HEK293 (cell line): Measurements from ENCODE around the gene SLAMF6.

Source experiments
- ZBTB20 ChIP-seq: fragments of 450-650 bp; formaldehyde crosslinking; IDR thresholded peaks from 2 replicates; pipeline ENCODE4 v1.5.1; 2016; ENCODE audit warnings: missing biosample characterization, missing genetic modification characterization
- ZNF157 ChIP-seq: fragments of 450-650 bp; formaldehyde crosslinking; IDR thresholded peaks from 2 replicates; pipeline ENCODE4 v1.5.1; 2016; ENCODE audit warnings: missing biosample characterization, missing genetic modification characterization
- ZNF239 ChIP-seq: fragments of 450-650 bp; formaldehyde crosslinking; IDR thresholded peaks from 2 replicates; pipeline ENCODE4 v1.5.1; 2016; ENCODE audit warnings: missing biosample characterization, missing genetic modification characterization
- ZNF274 ChIP-seq, 2 experiments: fragments of 200-500 bp in 1 of 2; fragments of 450-650 bp in 1 of 2; sonication (Bioruptor generic) in 1 of 2; formaldehyde crosslinking in 1 of 2; IDR thresholded peaks; 2 replicates each; pipeline versions ENCODE4 v1.5.1 to v1.6.1; 2014 to 2016; ENCODE audit warnings: borderline replicate concordance in 1 of 2, inconsistent platforms in 1 of 2, low read length in 1 of 2, missing biosample characterization in 1 of 2, missing genetic modification characterization in 1 of 2
- ZNF544 ChIP-seq: fragments of 450-650 bp; formaldehyde crosslinking; IDR thresholded peaks from 2 replicates; pipeline ENCODE4 v1.5.0; 2017; ENCODE audit warnings: missing biosample characterization, missing genetic modification characterization
- ZNF629 ChIP-seq: fragments of 450-650 bp; formaldehyde crosslinking; IDR thresholded peaks from 2 replicates; pipeline ENCODE4 v1.5.1; 2017; ENCODE audit warnings: missing biosample characterization, missing genetic modification characterization
- ZNF830 ChIP-seq: fragments of 450-650 bp; IDR thresholded peaks from 2 replicates; pipeline ENCODE4 v1.5.0; 2018; ENCODE audit warnings: missing biosample characterization, missing genetic modification characterization, low read depth, mild to moderate bottlenecking, moderate library complexity
- TF ChIP-seq, protein P1 (sequence below): fragments of 450-650 bp; formaldehyde crosslinking; IDR thresholded peaks from 2 replicates; pipeline ENCODE4 v1.5.1; 2016; ENCODE audit warnings: missing biosample characterization, missing genetic modification characterization
- TF ChIP-seq, protein P2 (sequence below): fragments of 450-650 bp; formaldehyde crosslinking; IDR thresholded peaks from 2 replicates; pipeline ENCODE4 v1.5.1; 2016; ENCODE audit warnings: missing biosample characterization, missing genetic modification characterization

DNA sequence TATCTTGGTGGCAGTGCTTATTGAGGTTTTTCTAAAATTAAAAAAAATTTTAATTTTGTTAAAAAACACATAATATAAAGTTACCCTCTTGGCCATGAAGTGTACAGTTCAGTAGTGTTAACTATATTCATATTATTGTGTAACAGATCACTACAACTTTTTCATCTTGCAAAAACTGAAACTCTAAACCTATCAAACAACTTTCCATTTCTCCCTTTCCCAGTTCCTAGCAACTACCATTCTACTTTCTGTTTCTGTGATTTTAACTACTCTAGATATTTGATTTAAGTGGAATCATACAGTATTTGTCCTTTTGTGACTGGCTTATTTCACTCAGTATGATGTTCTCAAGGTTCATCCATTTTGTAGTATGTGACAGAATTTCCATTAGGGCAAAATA is 55.5 kb downstream of the SLAMF6 start:
- TF ChIP-seq, protein P1, sequence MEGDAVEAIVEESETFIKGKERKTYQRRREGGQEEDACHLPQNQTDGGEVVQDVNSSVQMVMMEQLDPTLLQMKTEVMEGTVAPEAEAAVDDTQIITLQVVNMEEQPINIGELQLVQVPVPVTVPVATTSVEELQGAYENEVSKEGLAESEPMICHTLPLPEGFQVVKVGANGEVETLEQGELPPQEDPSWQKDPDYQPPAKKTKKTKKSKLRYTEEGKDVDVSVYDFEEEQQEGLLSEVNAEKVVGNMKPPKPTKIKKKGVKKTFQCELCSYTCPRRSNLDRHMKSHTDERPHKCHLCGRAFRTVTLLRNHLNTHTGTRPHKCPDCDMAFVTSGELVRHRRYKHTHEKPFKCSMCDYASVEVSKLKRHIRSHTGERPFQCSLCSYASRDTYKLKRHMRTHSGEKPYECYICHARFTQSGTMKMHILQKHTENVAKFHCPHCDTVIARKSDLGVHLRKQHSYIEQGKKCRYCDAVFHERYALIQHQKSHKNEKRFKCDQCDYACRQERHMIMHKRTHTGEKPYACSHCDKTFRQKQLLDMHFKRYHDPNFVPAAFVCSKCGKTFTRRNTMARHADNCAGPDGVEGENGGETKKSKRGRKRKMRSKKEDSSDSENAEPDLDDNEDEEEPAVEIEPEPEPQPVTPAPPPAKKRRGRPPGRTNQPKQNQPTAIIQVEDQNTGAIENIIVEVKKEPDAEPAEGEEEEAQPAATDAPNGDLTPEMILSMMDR (tag by site-specific recombination) = no peak
- no peak for TF ChIP-seq ZNF544
- TF ChIP-seq, protein P2, sequence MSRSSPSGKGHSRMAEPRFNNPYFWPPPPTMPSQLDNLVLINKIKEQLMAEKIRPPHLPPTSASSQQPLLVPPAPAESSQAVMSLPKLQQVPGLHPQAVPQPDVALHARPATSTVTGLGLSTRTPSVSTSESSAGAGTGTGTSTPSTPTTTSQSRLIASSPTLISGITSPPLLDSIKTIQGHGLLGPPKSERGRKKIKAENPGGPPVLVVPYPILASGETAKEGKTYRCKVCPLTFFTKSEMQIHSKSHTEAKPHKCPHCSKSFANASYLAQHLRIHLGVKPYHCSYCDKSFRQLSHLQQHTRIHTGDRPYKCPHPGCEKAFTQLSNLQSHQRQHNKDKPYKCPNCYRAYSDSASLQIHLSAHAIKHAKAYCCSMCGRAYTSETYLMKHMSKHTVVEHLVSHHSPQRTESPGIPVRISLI (tag by site-specific recombination) = no peak
- TF ChIP-seq ZBTB20 (tag by site-specific recombination) = no peak
- no peak for TF ChIP-seq ZNF239 (tag by site-specific recombination)
- no peak for TF ChIP-seq ZNF629 (tag by site-specific recombination)
- no peak for TF ChIP-seq ZNF830 (tag by site-specific recombination)
- no peak for TF ChIP-seq ZNF274 (IDR thresholded peaks at IDR 0.05; ENCODE audit: low read length)
- TF ChIP-seq ZNF274 (tag by site-specific recombination; IDR thresholded peaks at IDR 0.05; ENCODE audit: borderline replicate concordance) = no peak
- TF ChIP-seq ZNF157 = no peak
